Left lobe of liver (tissue), 2 donors: ENCODE data around the gene PLA2G10. TPM values are rescaled to one million over a fixed set of nuclear protein-coding genes. Genes with fewer than 3 reads are reported as not detected.
"Not testable (repeated sequence)": the region's sequence is repeated elsewhere in the genome, so short reads cannot be mapped to it uniquely, and the experiment has no call there.

Experiments
- ATAC-seq: fragments of 200-7000 bp; cut with Tn5 transposase; one replicate; pipeline ENCODE4 v1.9.1; 2020; ENCODE audit warnings: mild to moderate bottlenecking, moderate library complexity
- DNase-seq: peaks from one replicate; pipeline ENCODE4 v3.0.0-alpha.2; 2020; ENCODE audit warnings: low spot score
- total RNA-seq: library from RNA; stranded (reverse); gene quantifications from one replicate; pipeline ENCODE4 v1.2.1, GENCODE V29; 2021
- donor health status: DM: no; HTN: no; CAD: no; lungs with moderate emphysema.
- donor health status: DM: no; HTN: yes; CAD: no.

The PLA2G10 gene, protein sequence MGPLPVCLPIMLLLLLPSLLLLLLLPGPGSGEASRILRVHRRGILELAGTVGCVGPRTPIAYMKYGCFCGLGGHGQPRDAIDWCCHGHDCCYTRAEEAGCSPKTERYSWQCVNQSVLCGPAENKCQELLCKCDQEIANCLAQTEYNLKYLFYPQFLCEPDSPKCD
- total RNA-seq, result not detected

DNA sequence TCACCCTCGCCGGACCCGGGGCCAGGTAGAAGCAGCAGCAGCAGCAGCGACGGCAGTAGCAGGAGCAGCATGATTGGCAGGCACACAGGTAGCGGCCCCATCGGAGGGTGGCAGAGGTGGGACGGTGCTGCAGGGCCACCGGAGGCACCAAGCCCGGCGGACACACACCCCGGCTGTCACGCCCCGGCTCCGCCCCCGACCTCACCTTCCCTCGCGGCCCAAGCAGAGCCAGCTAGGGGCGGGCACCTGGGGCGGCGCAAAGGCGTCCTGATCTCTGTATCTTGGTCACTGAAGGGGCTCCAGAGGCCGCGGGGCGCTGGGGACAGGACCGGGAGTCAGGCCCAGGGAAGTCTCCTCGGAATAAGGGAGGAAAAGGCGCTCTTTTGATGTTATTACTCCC, at the start of gene PLA2G10:
PLA2G10 (minus strand) TSS at position 180 of the 400 bp plus-strand sequence; CDS start at position 101, 79 bp downstream.
- not testable (repeated sequence) for ATAC-seq, DNase-seq

DNA sequence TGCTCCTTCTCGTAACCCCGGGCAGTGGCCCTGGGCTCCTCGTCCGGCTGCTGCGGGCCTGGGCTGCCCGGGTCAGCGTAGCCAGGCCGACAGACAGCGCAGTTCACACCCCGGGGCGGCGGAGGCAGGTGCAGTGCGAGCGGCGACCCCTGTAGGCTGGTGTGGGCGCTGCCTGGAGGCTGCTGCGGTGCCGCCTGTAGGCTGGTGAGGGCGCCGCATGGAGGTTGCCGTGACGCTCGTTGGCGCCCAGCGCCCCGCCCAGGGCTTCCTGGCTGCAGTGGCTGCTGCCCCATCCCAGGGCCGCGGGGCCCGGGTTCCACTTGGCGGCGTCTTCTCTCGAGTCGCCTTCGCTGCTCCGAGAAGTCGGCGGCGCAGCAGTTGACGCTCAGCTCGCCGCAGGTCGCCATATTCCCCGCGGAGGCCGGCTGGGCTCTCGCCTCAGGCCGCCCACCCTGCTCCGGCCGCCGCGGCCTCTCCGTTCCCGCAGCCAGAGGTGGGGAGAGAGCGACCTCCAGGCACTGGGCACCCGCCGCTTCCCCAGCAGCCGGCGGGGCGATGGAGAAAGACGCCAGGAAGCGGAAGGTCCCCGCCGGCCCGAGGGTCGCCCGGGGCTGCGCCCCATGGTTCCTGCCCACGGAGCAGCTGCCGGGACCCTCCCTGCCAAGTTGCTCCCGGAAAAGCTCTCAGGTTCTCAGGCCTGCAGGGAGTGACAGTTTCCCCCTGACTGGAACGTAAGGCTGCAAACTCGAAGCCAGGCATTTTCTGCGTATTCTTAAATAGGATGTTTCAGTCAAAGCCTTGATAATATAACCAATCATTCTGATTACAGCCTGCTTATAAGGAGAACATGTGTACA, 48.4 kb upstream of the PLA2G10 start, which contains the start of gene NPIPA2:
NPIPA2 (plus strand) TSS at position 261 of the 856 bp plus-strand sequence. CDS start 5,533 bp downstream, outside the sequence.
- DNase-seq, result not testable (repeated sequence)
- ATAC-seq, result peak; percentile 99

DNA sequence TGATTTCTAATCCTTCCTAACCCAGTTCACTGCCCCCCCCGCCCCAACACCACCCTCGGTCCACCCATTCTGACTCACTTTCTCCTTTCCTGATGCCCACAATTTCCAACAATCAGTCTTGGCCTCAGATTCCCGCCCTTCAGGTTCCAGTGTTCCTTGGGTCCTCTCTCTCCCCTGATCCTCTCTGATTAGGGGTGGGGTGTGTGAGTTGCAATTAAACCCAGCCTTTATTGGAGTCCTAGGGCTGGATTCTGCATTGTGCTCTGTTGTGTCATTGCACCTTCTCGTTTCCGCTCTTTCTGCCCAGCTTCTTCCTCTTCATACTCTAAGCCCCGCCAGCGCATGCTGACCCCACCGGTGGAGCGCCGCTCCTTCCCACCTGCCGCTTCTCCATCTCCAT, 47.7 kb upstream of the PLA2G10 start:
- ATAC-seq, DNase-seq: not testable (repeated sequence)

DNA sequence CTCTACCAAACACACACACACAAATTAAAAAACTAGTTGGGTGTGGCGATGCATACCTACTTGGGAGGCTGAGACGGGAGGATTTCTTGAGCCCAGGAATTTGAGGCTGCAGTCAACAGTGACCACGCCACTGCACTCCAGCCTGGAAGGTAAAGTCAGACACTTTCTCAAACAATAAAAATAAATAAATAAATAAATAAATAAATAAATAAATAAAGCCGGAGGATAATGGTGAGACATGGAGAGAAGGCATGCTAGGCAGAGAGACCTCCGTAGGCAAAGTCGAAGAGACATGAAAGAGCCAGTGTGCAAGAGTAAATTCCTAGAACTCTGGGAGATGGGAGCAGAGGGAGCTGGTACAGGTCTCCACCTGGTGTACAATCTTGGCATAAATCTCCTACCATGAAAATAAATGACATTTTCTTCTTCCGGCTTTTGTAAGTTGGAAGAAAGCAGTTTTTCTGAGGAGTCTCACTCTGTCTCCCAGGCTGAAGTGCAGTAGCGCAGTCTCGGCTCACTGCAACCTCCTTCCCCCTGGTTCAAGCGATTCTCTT, 46.8 kb upstream of the PLA2G10 start:
- peak; percentile 43 for ATAC-seq
- not testable (repeated sequence) for DNase-seq

DNA sequence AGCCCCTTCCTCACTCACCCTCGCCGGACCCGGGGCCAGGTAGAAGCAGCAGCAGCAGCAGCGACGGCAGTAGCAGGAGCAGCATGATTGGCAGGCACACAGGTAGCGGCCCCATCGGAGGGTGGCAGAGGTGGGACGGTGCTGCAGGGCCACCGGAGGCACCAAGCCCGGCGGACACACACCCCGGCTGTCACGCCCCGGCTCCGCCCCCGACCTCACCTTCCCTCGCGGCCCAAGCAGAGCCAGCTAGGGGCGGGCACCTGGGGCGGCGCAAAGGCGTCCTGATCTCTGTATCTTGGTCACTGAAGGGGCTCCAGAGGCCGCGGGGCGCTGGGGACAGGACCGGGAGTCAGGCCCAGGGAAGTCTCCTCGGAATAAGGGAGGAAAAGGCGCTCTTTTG, 39.1 kb upstream of the PLA2G10 start:
- ATAC-seq, DNase-seq: not testable (repeated sequence)

DNA sequence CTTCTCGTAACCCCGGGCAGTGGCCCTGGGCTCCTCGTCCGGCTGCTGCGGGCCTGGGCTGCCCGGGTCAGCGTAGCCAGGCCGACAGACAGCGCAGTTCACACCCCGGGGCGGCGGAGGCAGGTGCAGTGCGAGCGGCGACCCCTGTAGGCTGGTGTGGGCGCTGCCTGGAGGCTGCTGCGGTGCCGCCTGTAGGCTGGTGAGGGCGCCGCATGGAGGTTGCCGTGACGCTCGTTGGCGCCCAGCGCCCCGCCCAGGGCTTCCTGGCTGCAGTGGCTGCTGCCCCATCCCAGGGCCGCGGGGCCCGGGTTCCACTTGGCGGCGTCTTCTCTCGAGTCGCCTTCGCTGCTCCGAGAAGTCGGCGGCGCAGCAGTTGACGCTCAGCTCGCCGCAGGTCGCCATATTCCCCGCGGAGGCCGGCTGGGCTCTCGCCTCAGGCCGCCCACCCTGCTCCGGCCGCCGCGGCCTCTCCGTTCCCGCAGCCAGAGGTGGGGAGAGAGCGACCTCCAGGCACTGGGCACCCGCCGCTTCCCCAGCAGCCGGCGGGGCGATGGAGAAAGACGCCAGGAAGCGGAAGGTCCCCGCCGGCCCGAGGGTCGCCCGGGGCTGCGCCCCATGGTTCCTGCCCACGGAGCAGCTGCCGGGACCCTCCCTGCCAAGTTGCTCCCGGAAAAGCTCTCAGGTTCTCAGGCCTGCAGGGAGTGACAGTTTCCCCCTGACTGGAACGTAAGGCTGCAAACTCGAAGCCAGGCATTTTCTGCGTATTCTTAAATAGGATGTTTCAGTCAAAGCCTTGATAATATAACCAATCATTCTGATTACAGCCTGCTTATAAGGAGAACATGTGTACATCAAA, 9.3 kb upstream of the PLA2G10 start, which contains the start of gene NPIPA3:
NPIPA3 (plus strand) TSS at position 256 of the 856 bp plus-strand sequence. CDS start 5,533 bp downstream, outside the sequence.
- peak; percentile 100 for ATAC-seq
- not testable (repeated sequence) for DNase-seq

DNA sequence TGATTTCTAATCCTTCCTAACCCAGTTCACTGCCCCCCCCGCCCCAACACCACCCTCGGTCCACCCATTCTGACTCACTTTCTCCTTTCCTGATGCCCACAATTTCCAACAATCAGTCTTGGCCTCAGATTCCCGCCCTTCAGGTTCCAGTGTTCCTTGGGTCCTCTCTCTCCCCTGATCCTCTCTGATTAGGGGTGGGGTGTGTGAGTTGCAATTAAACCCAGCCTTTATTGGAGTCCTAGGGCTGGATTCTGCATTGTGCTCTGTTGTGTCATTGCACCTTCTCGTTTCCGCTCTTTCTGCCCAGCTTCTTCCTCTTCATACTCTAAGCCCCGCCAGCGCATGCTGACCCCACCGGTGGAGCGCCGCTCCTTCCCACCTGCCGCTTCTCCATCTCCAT, 8.6 kb upstream of the PLA2G10 start:
- not testable (repeated sequence) for DNase-seq, ATAC-seq

DNA sequence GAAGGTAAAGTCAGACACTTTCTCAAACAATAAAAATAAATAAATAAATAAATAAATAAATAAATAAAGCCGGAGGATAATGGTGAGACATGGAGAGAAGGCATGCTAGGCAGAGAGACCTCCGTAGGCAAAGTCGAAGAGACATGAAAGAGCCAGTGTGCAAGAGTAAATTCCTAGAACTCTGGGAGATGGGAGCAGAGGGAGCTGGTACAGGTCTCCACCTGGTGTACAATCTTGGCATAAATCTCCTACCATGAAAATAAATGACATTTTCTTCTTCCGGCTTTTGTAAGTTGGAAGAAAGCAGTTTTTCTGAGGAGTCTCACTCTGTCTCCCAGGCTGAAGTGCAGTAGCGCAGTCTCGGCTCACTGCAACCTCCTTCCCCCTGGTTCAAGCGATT, 7.8 kb upstream of the PLA2G10 start:
- DNase-seq, result not testable (repeated sequence)
- peak; percentile 38 for ATAC-seq

DNA sequence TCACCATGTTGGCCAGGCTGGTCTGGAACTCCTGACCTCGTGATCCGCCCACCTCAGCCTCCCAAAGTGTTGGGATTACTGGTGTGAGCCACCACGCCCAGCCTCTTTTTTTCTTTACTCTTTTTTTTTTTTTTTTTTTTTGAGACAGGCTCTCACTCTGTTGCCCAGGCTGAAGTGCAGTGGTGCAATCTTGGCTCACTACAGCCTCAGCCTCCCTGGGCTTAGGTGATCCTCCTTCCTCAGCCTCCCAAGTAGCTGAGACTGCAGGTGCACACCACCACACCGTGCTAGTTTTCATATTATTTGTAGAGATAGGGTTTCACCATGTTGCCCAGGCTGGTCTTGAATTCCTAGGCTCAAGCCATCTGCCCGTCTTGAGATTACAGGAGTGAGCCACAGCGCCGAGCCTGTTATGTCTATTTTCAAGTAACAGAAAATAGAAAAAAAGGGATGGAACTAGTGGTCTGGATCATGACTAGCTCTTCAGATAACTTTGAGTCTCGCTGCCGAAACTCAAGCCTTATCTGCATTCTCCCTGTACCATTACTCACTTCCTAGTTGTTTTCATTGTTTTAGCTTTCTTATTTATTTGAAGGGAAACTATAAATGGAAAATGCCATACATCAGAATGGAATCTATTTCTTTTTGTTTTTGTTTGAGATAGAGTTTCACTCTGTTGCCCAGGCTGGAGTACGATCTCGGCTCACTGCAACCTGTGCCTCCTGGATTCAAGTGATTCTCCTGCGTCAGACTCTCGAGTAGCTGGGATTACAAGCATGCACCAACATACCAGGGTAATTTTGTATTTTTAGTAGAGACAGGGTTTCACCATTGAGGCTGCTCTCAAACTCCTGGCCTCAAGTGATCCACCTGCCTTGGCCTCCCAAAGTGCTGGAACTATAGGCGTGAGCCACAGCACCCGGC, 8.0 kb downstream of the PLA2G10 start:
- not testable (repeated sequence) for DNase-seq

DNA sequence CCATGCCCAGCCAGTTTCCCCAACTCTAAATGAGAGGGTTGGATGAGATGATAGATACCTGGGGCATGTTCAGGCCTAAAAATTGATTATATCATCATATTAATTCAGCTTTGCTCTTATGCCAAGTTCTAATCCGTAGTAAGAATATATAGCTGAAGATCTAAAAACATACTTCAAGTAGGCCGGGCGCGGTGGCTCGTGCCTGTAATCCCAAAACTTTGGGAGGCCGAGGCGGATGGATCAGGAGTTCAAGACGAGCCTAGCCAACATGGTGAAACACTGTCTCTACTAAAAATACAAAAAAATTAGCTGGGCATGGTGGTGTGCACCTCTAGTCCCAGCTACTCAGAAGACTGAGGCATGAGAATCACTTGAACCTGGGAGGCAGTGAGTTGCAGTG, 12.0 kb downstream of the PLA2G10 start:
- DNase-seq (no peak), ATAC-seq (no peak)

More for the DNA sequence above, 8.0 kb downstream of the PLA2G10 start:
- ATAC-seq, result not testable (repeated sequence)

DNA sequence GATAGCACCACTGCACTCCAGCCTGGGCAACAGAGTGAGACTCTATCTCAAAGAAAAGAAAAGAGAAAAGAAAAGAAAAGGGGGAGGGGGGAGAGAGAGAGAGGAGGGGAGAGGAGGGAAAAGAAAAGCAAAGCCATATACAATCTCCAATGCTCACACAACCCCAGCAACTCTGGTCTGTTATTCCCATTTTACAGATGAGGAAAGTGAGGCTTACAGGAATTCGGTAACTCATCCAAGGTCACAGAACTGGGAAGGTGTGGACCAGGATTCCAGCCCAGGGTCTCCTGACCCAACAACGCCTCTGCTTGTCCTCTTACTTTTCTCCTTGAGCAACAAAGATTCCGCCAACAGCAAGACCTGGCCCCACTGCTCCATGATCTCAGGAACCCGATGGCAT, 13.0 kb downstream of the PLA2G10 start:
- DNase-seq, result no peak
- ATAC-seq, result no peak

DNA sequence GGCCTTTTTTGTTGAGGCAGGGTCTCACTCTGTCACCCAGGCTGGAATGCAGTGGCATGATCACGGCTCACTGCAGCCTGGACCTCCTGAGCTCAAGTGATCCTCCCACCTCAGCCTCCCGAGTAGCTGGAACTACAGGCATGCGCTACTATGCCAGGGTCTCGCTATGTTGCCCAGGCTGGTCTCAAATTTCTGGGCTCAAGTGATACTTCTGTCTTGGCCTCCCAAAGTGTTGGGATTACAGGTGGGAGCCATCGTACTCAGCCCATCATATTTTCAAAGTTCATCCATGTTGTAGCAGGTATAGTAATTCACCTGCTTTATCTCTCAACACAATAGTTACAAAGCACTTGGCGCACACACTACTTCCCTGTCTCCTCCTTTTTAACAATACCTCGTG, 13.7 kb downstream of the PLA2G10 start:
- not testable (repeated sequence) for DNase-seq, ATAC-seq

DNA sequence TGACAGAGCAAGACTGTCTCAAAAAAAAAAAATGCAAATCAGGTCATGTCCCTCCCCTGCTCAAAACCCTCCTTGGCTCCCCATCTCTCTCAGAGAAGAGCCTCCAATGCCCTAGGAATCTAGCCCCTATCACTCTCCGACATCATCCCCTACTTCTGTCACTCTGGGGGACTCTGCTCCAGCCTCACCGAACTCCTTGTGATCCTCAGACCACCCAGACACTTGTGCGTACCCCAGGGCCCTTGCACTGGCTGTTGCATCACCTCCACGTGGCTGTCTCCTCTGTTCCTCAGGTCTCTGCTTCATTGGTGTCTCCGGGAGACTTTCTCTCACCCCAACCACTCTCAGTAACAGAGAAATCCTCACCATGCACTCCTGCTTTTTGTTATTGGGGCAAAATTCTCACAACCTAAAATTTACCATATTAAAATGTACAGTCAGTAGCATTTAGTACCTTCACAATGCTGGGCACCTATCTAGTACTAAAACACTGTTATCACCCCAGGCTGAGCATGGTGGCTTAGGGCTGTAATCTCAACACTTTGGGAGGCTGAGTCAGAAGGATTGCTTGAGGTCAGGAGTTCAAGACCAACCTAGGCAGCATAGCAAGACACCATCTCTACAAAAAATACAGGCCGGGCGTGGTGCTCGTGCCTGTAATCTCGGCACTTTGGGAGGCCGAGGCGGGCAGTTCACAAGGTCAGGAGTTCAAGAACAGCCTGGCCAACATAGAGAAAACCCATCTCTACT, 15.2 kb downstream of the PLA2G10 start:
- ATAC-seq (no peak), DNase-seq (no peak)

DNA sequence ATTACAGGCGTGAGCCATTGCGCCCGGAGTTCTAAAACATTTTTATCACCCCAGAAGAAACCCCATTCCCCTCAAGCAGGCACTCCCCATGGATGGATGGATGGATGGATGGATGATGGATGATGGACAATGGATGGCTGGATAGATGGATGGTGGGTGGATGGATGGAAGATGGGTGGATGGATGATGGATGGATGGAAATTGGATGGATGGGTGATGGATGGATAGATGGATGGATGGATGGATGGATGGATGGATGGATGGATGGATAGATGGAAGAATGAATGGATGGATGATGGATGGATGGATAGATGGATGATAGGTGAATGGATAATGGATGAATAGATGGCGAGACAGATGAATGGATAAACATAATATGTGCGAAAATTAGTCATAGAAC, 16.5 kb downstream of the PLA2G10 start:
- ATAC-seq (no peak), DNase-seq (no peak)

DNA sequence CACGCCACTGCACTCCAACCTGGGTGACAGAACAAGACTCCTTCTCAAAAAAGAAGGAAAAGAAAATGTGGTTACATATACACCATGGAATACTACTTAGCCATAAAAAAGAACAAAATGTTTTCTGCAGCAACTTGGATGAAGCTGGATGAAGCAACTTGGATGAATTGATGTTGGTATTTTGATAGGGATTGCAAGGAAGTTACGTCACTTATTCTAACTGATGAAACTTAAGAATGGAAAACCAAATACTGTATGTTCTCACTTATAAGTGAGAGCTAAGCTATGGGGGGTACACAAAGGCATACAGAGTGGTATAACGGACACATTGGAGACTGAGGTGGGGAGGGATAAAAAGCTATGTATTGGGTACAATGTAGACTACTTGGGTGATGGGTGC, 17.5 kb downstream of the PLA2G10 start:
- DNase-seq (no peak), ATAC-seq (no peak)

DNA sequence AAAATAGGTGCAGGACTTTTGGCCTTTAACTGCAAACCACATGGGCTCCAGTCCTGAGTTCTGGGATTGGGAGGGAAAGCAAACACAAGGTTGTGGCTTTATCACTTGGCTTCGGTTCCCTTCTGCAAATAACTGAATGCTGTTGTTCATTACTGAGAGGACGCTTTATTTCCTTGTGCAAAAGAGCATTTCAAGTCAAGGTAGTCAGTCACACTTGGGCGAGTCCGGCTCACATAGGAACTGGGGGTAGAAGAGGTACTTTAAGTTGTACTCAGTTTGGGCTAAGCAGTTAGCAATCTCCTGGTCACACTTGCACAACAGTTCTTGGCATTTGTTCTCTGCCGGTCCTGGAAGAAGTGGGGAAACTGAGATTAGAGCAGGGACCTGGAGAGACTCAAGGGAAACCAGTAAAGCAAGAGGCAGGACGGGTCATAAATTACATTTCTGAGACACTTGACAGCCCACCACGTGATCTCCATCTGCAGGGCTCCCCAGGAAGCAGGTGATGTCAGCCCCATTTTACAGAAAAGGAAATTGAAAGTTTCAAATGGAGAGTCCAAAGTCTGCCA, 21.6 kb downstream of the PLA2G10 start:
- no peak for DNase-seq
- ATAC-seq, result peak; percentile 80

DNA sequence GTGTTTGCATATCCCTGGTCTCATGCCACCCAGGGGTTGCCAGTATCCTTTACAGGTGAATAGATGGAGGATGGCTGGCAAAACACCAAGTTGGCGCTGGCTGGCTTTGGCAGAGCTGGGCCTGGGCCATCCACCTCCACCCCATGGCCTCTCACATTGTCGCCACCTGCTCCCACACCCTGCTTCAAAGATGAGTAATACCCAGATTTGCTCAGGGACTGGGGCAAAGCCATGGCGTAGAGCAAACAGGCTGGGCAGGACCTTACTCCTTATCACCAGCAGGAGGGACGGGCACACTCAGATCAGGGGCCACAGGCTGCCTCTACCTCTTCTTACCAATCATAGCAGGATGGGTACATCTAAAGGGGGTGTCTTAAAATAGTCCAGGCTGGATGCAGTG, 24.3 kb downstream of the PLA2G10 start:
- ATAC-seq (peak; percentile 30), DNase-seq (peak; percentile 46)

DNA sequence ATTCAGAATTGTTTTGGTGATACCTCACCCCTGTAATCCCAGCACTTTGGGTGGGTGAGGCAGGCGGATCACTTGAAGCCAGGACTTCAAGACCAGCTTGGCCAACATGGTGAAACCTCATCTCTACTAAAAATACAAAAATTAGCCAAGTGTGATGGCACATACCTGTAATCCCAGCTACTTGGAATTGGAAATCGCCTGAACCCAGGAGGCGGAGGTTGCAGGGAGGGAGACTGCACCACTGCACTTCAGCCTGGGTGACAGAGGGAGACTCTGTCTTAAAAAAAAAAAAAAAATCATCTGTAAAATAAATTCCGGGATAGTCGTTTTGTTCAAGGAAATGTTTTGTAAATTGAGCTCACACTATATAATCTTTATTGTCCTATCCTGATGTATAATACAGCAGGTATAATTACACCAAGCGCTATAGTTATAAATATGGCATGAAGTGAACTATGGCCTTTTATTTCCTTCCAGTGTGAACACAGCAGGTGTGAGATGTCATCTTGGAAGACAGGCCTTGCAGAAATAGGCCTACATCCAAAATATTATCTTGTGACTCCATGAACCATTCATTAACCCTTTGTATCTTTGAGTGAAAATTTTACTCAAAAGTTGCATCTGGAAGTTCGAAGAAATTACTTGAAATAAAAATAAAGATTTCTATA, 25.4 kb downstream of the PLA2G10 start:
- DNase-seq (no peak), ATAC-seq (no peak)
